ENCODE measurements around the gene C2CD4C.
"Not testable (repeated sequence)": the region's sequence is repeated elsewhere in the genome, so short reads cannot be mapped to it uniquely, and the experiment has no call there.

Gene C2CD4C

DNA sequence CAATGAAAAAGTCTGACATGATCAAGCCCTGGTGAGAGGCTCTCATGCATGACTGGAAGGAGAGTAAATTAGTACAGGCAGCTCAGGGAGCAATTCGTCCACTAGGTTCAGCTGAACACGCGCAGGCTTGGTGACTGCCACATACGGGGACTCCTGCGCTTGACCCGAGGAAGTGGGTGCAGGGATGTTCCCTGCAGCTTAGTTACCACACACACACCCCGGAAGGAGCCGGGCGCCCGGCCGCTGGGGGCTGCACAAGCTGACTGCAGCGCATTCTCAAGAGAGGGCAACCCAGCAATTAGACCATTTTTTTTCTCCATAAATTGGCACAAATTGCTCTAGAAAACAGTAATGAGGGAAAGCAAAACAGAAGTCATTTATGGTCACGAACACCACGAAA lies 41.4 kb downstream of the C2CD4C start:
- DNase-seq (ENCODE audit: low spot score), result no peak
- no peak for TF ChIP-seq CTCF (IDR thresholded peaks at IDR 0.05; ENCODE audit: extremely low read depth, missing control alignments)

GRCh38 chr19:366951-367350 lies 42.0 kb downstream of the C2CD4C start:
- TF ChIP-seq CTCF (IDR thresholded peaks at IDR 0.05; ENCODE audit: extremely low read depth, missing control alignments), result no peak
- DNase-seq (ENCODE audit: low spot score), result no peak

DNA sequence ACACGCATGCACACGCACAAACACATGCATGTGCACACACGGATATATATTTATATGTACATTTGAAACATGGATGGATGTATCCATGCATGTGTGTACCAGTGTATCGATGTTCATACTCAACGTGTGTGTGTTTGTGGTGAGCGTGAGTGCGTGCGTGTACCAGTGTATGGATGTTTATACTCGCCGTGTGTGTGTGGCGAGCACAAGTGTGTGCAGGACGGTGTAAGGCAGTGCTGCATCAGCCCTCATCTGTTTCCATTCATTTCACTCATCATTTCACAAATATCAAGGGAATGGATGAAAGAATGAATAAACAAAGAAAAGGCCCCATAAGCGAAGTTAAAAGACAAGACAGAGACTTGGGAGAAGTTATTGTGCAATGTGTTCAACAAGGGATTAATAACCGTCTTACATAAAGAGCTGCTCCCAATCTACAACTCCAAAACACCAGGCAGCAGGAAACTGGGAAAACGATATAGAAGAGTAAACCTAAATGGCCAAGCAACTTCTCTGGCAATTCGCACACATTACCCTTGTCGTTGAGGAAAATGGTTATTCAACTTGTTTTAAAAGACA lies 42.7 kb downstream of the C2CD4C start:
- no peak for TF ChIP-seq CTCF (IDR thresholded peaks at IDR 0.05; ENCODE audit: extremely low read depth, missing control alignments)
- DNase-seq (ENCODE audit: low spot score), result no peak

DNA sequence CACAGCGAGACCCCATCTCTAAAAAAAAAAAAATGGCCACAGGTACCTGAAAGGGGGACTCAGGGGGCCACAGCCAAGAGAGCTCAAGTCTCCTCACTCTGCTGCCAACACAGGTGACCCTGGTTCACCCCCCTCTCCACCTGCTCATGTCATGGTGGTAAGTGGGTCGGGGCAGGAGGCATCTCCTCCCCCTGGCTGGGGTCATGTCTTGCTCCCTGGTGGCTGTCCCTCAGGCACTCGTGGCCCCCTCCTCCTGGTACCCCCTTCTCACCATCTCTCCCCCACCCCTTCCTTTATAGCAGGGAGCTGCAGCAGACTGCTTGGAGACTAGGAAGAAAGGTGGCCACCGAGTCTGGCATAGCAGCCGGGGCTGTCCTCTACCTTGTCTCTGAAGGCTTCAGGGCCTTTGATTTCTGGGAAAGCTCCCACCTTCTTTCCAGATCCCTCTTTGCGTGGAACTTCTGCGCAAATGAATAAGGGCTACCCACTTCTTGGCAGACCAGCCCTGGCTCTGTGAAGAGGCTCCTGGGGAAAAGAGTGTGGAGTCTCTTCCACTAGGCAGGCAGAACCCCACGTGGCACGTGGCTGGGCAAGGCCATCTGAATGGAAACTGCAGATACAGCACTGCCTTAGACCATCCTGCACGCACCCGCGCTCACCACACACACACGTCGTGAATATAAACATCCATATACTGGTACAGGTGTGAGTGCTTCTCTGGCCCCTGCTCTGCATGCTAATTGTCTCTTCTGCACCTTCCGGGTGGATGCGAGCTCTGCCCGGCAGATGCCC lies 44.3 kb downstream of the C2CD4C start:
- TF ChIP-seq CTCF (IDR thresholded peaks at IDR 0.05; ENCODE audit: extremely low read depth, missing control alignments), result no peak
- DNase-seq (ENCODE audit: low spot score), result no peak

DNA sequence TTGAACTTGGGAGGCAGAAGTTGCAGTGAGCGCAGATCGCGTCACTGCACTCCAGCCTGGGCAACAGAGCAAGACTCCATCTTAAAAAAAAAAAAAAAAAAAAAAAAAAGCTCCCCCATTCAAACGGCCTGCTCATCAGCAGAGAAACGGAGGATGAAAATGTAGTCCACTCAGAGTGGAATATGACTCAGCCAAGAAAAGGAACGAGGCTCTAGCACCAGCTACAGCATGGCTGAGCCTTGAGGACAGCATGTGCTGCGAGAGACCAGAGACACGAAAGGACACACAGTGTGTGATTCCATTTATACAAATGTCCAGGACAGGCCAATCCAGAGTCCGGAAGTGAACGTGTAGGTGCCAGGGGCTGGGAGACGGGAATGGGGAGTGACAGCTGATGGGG lies 46.3 kb downstream of the C2CD4C start:
- no peak for TF ChIP-seq CTCF (IDR thresholded peaks at IDR 0.05; ENCODE audit: extremely low read depth, missing control alignments)
- DNase-seq (ENCODE audit: low spot score), result no peak

- no peak for TF ChIP-seq CTCF (IDR thresholded peaks at IDR 0.05; ENCODE audit: extremely low read depth, missing control alignments)
- DNase-seq (ENCODE audit: low spot score), result no peak
Measured at GRCh38 chr19:362154-362553, 46.8 kb downstream of the C2CD4C start.

- no peak for DNase-seq (ENCODE audit: low spot score)
Measured at GRCh38 chr19:359653-359925, 49.4 kb downstream of the C2CD4C start.

DNA sequence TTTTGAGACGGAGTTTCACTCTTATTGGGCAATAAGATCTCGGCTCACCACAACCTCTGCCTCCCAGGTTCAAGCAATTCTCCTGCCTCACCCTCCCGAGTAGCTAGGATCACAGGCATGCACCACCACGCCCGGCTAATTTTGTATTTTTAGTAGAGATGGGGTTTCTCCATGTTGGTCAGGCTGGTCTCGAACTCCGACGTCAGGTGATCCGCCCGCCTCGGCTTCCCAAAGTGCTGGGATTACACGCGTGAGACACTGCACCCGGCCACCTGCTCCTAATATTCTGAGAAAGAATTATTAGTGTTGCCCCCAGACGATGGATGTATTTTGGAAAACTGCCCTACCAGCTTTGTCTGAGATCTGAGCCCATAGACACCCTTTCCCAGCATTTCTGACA lies 53.4 kb downstream of the C2CD4C start:
- DNase-seq (ENCODE audit: low spot score), result not testable (repeated sequence)

More at GRCh38 chr19:359653-359925, 49.4 kb downstream of the C2CD4C start:
- no peak for TF ChIP-seq CTCF (IDR thresholded peaks at IDR 0.05; ENCODE audit: extremely low read depth, missing control alignments)
